Measurements from ENCODE around the gene FAF1.

FAF1 gene

DNA sequence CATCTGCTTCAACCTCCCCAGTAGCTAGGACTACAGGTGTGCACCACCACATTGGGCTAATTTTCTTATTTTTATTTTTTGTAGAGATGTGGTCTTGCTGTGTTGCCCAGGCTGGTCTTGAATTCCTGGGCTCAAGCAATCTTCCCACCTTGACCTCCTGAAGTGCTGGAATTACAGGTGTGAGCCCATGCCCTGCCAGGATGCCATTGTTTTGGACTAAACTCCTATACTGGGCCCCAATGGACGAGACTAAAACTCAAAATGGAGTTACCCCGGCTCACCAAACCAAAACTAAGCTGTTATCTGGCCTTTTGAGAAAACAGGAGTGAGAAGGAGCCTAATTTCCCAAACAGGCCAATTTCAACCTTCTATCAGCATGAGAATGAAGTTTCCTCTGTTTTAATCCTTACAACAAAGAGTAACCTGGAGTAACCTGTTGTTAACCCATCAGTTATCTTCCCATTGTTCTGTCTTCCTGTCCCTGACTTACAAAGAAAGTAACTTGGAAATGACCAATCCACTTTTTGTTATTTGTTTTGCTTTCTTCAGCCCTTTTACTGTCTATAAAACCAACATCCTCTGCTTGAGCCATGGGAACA, 566.4 kb downstream of the FAF1 start:
- DNase-seq, result no peak
